Measurements from ENCODE around the gene CC2D1B. TPM values are rescaled to one million over a fixed set of nuclear protein-coding genes. Genes with fewer than 3 reads are reported as not detected.
A peak's percentile ranks its signal among the peaks of the same experiment; 100 is the strongest.

Gene CC2D1B, protein sequence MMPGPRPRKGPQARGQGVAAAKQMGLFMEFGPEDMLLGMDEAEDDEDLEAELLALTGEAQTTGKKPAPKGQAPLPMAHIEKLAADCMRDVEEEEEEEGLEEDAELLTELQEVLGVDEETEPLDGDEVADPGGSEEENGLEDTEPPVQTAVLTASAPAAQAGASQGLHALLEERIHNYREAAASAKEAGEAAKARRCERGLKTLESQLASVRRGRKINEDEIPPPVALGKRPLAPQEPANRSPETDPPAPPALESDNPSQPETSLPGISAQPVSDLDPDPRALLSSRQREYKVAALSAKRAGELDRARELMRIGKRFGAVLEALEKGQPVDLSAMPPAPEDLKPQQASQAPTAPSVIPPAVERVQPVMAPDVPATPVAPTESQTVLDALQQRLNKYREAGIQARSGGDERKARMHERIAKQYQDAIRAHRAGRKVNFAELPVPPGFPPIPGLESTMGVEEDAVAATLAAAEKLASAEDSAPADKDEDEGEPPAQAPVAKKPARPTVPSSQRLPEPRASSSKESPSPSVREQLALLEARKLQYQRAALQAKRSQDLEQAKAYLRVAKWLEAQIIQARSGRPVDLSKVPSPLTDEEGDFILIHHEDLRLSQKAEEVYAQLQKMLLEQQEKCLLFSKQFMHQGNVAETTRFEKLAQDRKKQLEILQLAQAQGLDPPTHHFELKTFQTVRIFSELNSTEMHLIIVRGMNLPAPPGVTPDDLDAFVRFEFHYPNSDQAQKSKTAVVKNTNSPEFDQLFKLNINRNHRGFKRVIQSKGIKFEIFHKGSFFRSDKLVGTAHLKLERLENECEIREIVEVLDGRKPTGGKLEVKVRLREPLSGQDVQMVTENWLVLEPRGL
- total RNA-seq (10 to 100 TPM; 27.0 to 81.0 (median 31.5) TPM), polyA plus RNA-seq (10 to 100 TPM; 11.6 to 15.6 (median 15.1) TPM)
- long read RNA-seq, donor 1, result 0 reads
- long read RNA-seq, donor 2, result 0 reads
- long read RNA-seq, donor 3, result 0 reads
- long read RNA-seq, donor 4, result 0 reads
- long read RNA-seq, donor 5, result 0 reads
- long read RNA-seq, donor 6, result 0 reads
- long read RNA-seq, donor 7, result 0 reads
- long read RNA-seq, donor 8, result 0 reads
- long read RNA-seq, donor 9, result 0 reads
- long read RNA-seq, donor 10, result 0 reads

DNA sequence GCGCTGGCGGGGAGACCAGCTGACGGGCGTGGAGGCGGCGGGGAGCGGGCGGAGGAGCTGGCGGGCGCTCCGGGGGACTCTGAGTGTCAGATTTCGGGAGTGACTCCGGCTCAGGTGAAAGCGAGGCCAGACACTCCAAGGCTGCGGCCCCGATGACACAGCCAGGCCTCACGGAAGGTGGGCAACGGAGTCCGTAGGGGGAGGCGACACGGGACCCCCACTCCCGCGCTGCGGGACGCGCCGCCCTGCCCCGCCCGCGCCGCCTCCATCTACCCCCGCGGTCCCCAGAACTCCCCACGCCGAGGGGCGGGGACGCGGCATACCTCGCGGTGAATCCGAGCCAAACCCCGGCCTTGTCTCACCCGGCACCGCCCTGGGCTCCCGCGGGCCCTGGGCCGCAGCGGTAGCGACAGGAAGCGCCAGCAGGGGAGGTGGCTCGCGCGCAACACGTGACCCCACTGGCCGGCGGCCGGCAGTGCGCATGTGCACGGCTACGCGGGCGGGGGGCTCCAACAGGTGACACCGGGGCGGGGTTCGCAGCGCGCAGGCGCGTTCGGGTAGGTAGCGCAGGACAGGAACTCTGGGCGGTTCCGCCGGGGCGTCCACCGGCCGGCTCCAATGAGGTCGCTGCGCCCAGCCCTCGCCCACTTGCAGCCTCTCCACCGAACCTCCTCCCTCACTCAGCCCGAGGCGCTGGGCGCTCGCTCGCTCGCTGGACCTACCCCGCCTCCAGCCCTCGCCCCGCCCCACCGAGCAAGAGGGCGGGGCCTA lies at the start of gene CC2D1B:
CC2D1B (minus strand) TSS at position 460 of the 771 bp plus-strand sequence. CDS start 1,585 bp downstream, outside the sequence.
- intact Hi-C loops (cut with DNase I; ENCODE audit: low total_unique reads), result no loop called here
- DNase-seq, result peak; percentile 99
- H3K36me3 ChIP-seq, result peaks cover 19 to 31% (median 24%) of the 10 kb centered on the region in 4 donors
- peak within 1 kb of the TSS; percentile 64 to 99 (median 92) for H3K4me3 ChIP-seq
- H3K9me3 ChIP-seq, result no peaks in the 10 kb centered on the region
- H3K27me3 ChIP-seq, result no peaks in the 10 kb centered on the region
- WGBS, 5 donors, result 0 to 1% (median 1%) methylated on average over 19 to 92 of the region's 92 CpGs
- no peak for TF ChIP-seq EP300 (IDR thresholded peaks at IDR 0.05)
- peak; percentile 90 to 98 (median 97) for TF ChIP-seq POLR2AphosphoS5 (IDR thresholded peaks at IDR 0.05)
- TF ChIP-seq, protein P1, sequence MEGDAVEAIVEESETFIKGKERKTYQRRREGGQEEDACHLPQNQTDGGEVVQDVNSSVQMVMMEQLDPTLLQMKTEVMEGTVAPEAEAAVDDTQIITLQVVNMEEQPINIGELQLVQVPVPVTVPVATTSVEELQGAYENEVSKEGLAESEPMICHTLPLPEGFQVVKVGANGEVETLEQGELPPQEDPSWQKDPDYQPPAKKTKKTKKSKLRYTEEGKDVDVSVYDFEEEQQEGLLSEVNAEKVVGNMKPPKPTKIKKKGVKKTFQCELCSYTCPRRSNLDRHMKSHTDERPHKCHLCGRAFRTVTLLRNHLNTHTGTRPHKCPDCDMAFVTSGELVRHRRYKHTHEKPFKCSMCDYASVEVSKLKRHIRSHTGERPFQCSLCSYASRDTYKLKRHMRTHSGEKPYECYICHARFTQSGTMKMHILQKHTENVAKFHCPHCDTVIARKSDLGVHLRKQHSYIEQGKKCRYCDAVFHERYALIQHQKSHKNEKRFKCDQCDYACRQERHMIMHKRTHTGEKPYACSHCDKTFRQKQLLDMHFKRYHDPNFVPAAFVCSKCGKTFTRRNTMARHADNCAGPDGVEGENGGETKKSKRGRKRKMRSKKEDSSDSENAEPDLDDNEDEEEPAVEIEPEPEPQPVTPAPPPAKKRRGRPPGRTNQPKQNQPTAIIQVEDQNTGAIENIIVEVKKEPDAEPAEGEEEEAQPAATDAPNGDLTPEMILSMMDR (IDR thresholded peaks at IDR 0.05), result peak in 3 of 7 experiments; percentile 36 to 50 (median 42)
- TF ChIP-seq POLR2A (IDR thresholded peaks at IDR 0.05), result peak in 2 of 4 donors; percentile 46 to 78
- H3K27ac ChIP-seq, result peak within 1 kb of the TSS; percentile 89 to 98 (median 97)
- H3K4me1 ChIP-seq, result peaks cover 9 to 47% (median 32%) of the 10 kb centered on the region in 4 donors

DNA sequence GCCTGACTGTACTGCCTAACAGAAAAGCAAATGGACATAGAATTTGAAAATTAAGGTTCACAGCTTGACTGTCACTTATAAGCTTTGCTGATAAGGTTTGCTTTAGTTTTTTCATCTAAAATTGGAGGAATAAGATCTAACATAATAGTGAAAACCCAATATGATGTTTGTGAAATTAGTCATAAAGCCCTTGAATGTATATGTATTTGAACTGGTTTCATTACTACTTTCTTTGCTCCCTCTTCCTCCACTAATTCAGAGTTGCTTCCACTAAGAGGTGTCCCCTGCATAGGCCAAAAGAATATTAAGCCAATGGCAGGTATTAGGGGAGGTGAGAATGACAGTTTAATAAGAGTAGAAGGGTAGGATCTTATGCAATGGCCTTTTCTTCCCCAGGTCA lies 48.9 kb upstream of the CC2D1B start:
- Histone ChIP-seq H3K4me3 (no peak overlapping the region), H3K36me3 (peaks cover 76 to 100% (median 100%) of the 10 kb centered on the region in 4 donors), H3K9me3 (no peaks in the 10 kb centered on the region), H3K4me1 (no peaks in the 10 kb centered on the region), H3K27me3 (no peaks in the 10 kb centered on the region), H3K27ac (no peak overlapping the region)
- no peak for DNase-seq
- TF ChIP-seq EP300 (IDR thresholded peaks at IDR 0.05) (no peak), POLR2AphosphoS5 (IDR thresholded peaks at IDR 0.05) (no peak), POLR2A (IDR thresholded peaks at IDR 0.05) (no peak)
- TF ChIP-seq, protein P1 (IDR thresholded peaks at IDR 0.05), result no peak
- intact Hi-C loops (cut with DNase I; ENCODE audit: low total_unique reads), result no loop called here

- TF ChIP-seq, protein P1 (IDR thresholded peaks at IDR 0.05), result no peak
- DNase-seq, result no peak
- H3K27me3 ChIP-seq, result no peaks in the 10 kb centered on the region
- no peaks in the 10 kb centered on the region for H3K4me1 ChIP-seq
- WGBS, 5 donors, result 88 to 97% (median 95%) methylated on average over 7 to 10 of the region's 10 CpGs
- no peak overlapping the region for H3K27ac ChIP-seq
- H3K36me3 ChIP-seq, result peaks cover 88 to 100% (median 100%) of the 10 kb centered on the region in 4 donors
- no peaks in the 10 kb centered on the region for H3K9me3 ChIP-seq
- no peak overlapping the region for H3K4me3 ChIP-seq
- intact Hi-C loops (cut with DNase I; ENCODE audit: low total_unique reads), result no loop called here
Observed at GRCh38 chr1:52413410-52413989, 47.5 kb upstream of the CC2D1B start.
